Measurements from ENCODE around the gene PLPPR3. TPM values are rescaled to one million over a fixed set of nuclear protein-coding genes. Genes with fewer than 3 reads are reported as not detected.

PLPPR3 gene
- total RNA-seq, 3 donors from 2014 or later: 0.19 TPM; not detected in 2

DNA sequence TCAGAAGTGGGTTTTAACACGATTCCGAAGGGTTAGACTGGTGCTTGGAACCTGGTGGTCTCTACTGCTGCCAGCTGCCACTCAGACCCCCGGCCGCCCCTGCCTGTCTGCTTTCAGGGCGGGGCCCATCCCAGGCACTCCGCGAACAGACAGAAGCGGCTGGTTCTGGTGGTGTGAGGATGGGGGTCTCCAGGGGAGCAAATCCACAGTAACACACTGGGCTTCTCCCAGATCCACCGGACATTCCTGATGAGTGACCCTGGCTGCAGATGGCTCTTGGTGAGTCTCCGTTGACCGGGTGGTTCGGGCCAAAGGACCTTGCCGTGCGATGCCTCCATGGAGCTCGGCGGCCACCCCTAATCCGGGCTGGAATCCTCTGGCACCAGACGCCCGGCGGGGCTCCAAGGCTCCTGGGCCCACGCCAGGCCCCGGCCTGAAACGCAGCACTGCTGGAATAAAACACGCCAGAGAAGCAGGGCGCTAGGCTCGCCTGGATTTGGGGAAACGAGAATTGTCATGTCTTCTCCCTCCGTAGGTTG, 26.6 kb downstream of the PLPPR3 start:
- peaks cover 22% of the 10 kb centered on the region for H3K4me1 ChIP-seq (ENCODE audit: low read depth)
- TF ChIP-seq CTCF (IDR thresholded peaks at IDR 0.05): no peak
- H3K4me3 ChIP-seq: no peak overlapping the region
- DNase-seq: peak in 2 of 3 donors; percentile 45 to 61
- ATAC-seq: no peak
- H3K36me3 ChIP-seq (ENCODE audit: low read depth): peaks cover 5% of the 10 kb centered on the region
- intact Hi-C loops (cut with DNase I, micrococcal nuclease): no loop called here
- no peaks in the 10 kb centered on the region for H3K9me3 ChIP-seq

GRCh38 chr19:793806-794205, 27.9 kb downstream of the PLPPR3 start:
- DNase-seq: peak in 1 of 3 donors; percentile 31
- intact Hi-C loops (cut with DNase I, micrococcal nuclease): no loop called here

GRCh38 chr19:792306-792885, 29.4 kb downstream of the PLPPR3 start:
- H3K4me1 ChIP-seq (ENCODE audit: low read depth): peaks cover 8% of the 10 kb centered on the region
- H3K9me3 ChIP-seq: no peaks in the 10 kb centered on the region
- DNase-seq (no peak), ATAC-seq (no peak)
- intact Hi-C loops (cut with DNase I, micrococcal nuclease): no loop called here
- peaks cover 5% of the 10 kb centered on the region for H3K36me3 ChIP-seq (ENCODE audit: low read depth)
- H3K4me3 ChIP-seq: no peak overlapping the region
- TF ChIP-seq CTCF (IDR thresholded peaks at IDR 0.05): no peak

More at GRCh38 chr19:793806-794205, 27.9 kb downstream of the PLPPR3 start:
- Histone ChIP-seq H3K9me3 (no peaks in the 10 kb centered on the region), H3K36me3 (ENCODE audit: low read depth) (peaks cover 5% of the 10 kb centered on the region), H3K4me3 (no peak overlapping the region), H3K4me1 (ENCODE audit: low read depth) (peaks cover 9% of the 10 kb centered on the region)
- ATAC-seq: no peak
- TF ChIP-seq CTCF (IDR thresholded peaks at IDR 0.05): no peak

- no peak overlapping the region for H3K4me3 ChIP-seq
- DNase-seq: no peak
- no peaks in the 10 kb centered on the region for H3K9me3 ChIP-seq
- ATAC-seq: no peak
- intact Hi-C loops (cut with DNase I, micrococcal nuclease): no loop called here
- no peaks in the 10 kb centered on the region for H3K36me3 ChIP-seq (ENCODE audit: low read depth)
- H3K4me1 ChIP-seq (ENCODE audit: low read depth): peaks cover 8% of the 10 kb centered on the region
- TF ChIP-seq CTCF (IDR thresholded peaks at IDR 0.05): no peak
Measured at GRCh38 chr19:791567-792305, 30.0 kb downstream of the PLPPR3 start.

DNA sequence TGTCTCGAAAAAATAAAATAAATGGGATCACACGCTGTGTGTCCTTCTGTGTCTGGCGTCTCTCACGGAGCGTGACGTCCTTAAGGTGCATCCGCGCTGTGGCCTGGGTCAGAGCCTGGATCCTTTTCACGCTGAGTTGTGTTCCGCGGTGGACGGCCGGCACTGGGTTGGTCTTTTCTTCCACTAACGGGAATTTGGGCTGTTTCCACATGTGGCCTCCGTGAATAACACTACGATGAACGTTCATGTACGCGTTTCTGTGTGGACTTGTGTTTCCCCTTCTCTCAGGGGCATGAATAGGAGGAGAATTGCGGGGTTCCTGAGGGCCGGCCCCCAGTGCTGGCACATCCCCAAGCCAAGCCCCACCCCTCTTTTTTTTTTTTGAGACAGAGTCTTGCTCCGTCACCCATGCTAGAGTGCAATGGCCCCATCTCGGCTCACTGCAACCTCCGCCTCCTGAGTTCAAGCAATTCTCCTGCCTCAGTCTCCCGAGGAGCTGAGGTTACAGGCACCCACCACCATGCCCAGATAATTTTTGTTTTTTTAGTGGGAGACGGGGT, 30.7 kb downstream of the PLPPR3 start:
- no peak for DNase-seq
- Histone ChIP-seq H3K9me3 (no peaks in the 10 kb centered on the region), H3K4me3 (no peak overlapping the region), H3K36me3 (ENCODE audit: low read depth) (no peaks in the 10 kb centered on the region), H3K4me1 (ENCODE audit: low read depth) (peaks cover 5% of the 10 kb centered on the region)
- intact Hi-C loops (cut with DNase I, micrococcal nuclease): no loop called here
- no peak for ATAC-seq
- TF ChIP-seq CTCF (IDR thresholded peaks at IDR 0.05): no peak

Data from mucosa of descending colon (tissue), 3 donors.